CD4-positive, alpha-beta T cell (primary cell): Measurements from ENCODE around the gene CFAP43. TPM values are rescaled to one million over a fixed set of nuclear protein-coding genes. Genes with fewer than 3 reads are reported as not detected.

Experiments used
- ATAC-seq: fragments of 200-7000 bp; cut with Tn5 transposase; one replicate; pipeline ENCODE4 v1.10.0; 2022; ENCODE audit warnings: mild to moderate bottlenecking; ENCODE audit not compliant: poor library complexity
- CTCF ChIA-PET: fragments of 350-600 bp; sonication (Branson Sonifier 250); formaldehyde crosslinking; loops from one replicate; lab custom pipeline; 2021; ENCODE audit warnings: antibody characterized with exemption, inconsistent platforms; lab: Charles Lee
- POLR2A ChIA-PET: fragments of 350-600 bp; sonication (Branson Sonifier 250); formaldehyde crosslinking; loops from one replicate; lab custom pipeline; 2021; ENCODE audit warnings: antibody characterized with exemption, inconsistent platforms; lab: Charles Lee
- DNase-seq, 14 experiments: peaks; one replicate each; pipeline ENCODE4 v3.0.0-alpha.2; 2013 to 2020; ENCODE audit warnings: mixed read lengths in 2 of 14
- H3K27ac ChIP-seq, 2 donors: one replicate each; pipeline versions ENCODE4 v1.5.1 to v1.7.0; 2013; ENCODE audit warnings: low read length in 2 of 2, low read depth in 1 of 2, mild to moderate bottlenecking in 1 of 2
- H3K27me3 ChIP-seq, 2 experiments: 1 replicate in 1 of 2; 2 replicates in 1 of 2; pipeline versions ENCODE4 v1.6.1 to v1.7.0; 2013; ENCODE audit warnings: low read length in 2 of 2, control low read depth in 1 of 2, mild to moderate bottlenecking in 1 of 2, moderate library complexity in 1 of 2; ENCODE audit not compliant: insufficient read depth in 2 of 2, control insufficient read depth in 1 of 2
- H3K36me3 ChIP-seq: one replicate; pipeline ENCODE4 v1.6.1; 2013; ENCODE audit warnings: low read length, control low read depth; ENCODE audit not compliant: insufficient read depth
- H3K4me1 ChIP-seq: one replicate; pipeline ENCODE4 v1.6.1; 2013; ENCODE audit warnings: low read length, control low read depth; ENCODE audit not compliant: insufficient read depth
- H3K4me3 ChIP-seq: one replicate; pipeline ENCODE4 v1.5.1; 2013; ENCODE audit warnings: mild to moderate bottlenecking, low read length, moderate library complexity
- H3K9me3 ChIP-seq, 2 experiments: 1 replicate in 1 of 2; 2 replicates in 1 of 2; pipeline versions ENCODE4 v1.6.1 to v1.7.0; 2013; ENCODE audit warnings: low read length in 2 of 2, mild to moderate bottlenecking in 2 of 2, control low read depth in 1 of 2, moderate library complexity in 1 of 2; ENCODE audit not compliant: control insufficient read depth in 1 of 2, insufficient read depth in 1 of 2
- H3K27ac Mint-ChIP-seq: one replicate; pipeline ENCODE4 v1.8.0; 2020; ENCODE audit warnings: mixed read lengths
- H3K27me3 Mint-ChIP-seq: one replicate; pipeline ENCODE4 v1.8.0; 2021; ENCODE audit warnings: mixed read lengths
- H3K36me3 Mint-ChIP-seq: one replicate; pipeline ENCODE4 v1.8.0; 2021; ENCODE audit warnings: low read depth, mixed read lengths
- H3K4me1 Mint-ChIP-seq: one replicate; pipeline ENCODE4 v1.8.0; 2021; ENCODE audit warnings: low read depth, mixed read lengths
- H3K4me3 Mint-ChIP-seq: one replicate; pipeline ENCODE4 v1.8.0; 2020; ENCODE audit warnings: mild to moderate bottlenecking, mixed read lengths
- H3K9me3 Mint-ChIP-seq: one replicate; pipeline ENCODE4 v1.8.0; 2020; ENCODE audit warnings: mixed read lengths
- CTCF ChIP-seq: fragments of 200-600 bp; IDR thresholded peaks from one replicate; pipeline ENCODE4 v1.8.0; 2022; ENCODE audit warnings: antibody characterized with exemption, mild to moderate bottlenecking
- intact Hi-C, 2 experiments: fragments of 100-400 bp; cut with DNase I in 1 of 2; cut with micrococcal nuclease in 1 of 2; formaldehyde crosslinking; loops; one replicate each; pipeline versions ENCODE4 v1.15.1 to v1.9.0; 2023 to 2025; cut with DNase I, micrococcal nuclease
- total RNA-seq, 174 experiments: library from RNA in 2 of 174; stranded (reverse) in 2 of 174; gene quantifications; one replicate each; pipeline ENCODE4 v1.2.3 and lab custom pipeline; 2021 to 2026

The CFAP43 gene
- total RNA-seq, 2 experiments from 2014 or later = not detected

GRCh38 chr10:104277785-104278184 is 45.6 kb upstream of the CFAP43 start:
- Histone ChIP-seq H3K9me3 (peaks cover 0 to 5% of the 10 kb centered on the region in 2 experiments), H3K4me3 (no peak overlapping the region), H3K27ac (no peak overlapping the region), H3K4me1 (peaks cover 9% of the 10 kb centered on the region), H3K36me3 (no peaks in the 10 kb centered on the region), H3K27me3 (peaks cover 7 to 12% of the 10 kb centered on the region in 2 experiments)
- H3K4me3 Mint-ChIP-seq = no peak overlapping the region
- H3K27me3 Mint-ChIP-seq = peaks cover 22% of the 10 kb centered on the region
- no peak for DNase-seq
- no peaks in the 10 kb centered on the region for H3K4me1 Mint-ChIP-seq
- H3K9me3 Mint-ChIP-seq = no peaks in the 10 kb centered on the region
- TF ChIP-seq CTCF = no peak
- no peak for ATAC-seq
- intact Hi-C loops = no loop called here
- no peak overlapping the region for H3K27ac Mint-ChIP-seq
- ChIA-PET CTCF (interaction anchor here (1.2 kb wide), 2 partner anchors 28 to 76 kb away, joined by 3 read pairs; partner anchors contain the start of gene CFAP58), POLR2A (interaction anchor here (0.9 kb wide), 1 partner anchor 9 kb away, joined by 4 read pairs; the partner anchor contains the start of gene GSTO2)
- no peaks in the 10 kb centered on the region for H3K36me3 Mint-ChIP-seq

GRCh38 chr10:104276192-104276591 is 44.0 kb upstream of the CFAP43 start:
- POLR2A ChIA-PET = interaction anchor here (2.2 kb wide), 1 partner anchor 62 kb away, joined by 7 read pairs; the partner anchor contains the start of gene ITPRIP
- DNase-seq (no peak), ATAC-seq (no peak)
- TF ChIP-seq CTCF = no peak
- peaks cover 7 to 12% of the 10 kb centered on the region in 2 experiments for H3K27me3 ChIP-seq
- H3K4me3 ChIP-seq = no peak overlapping the region
- H3K9me3 Mint-ChIP-seq = no peaks in the 10 kb centered on the region
- CTCF ChIA-PET = interaction anchor here (0.7 to 2.7 kb wide), 4 partner anchors 10 to 75 kb away, joined by 3 to 17 read pairs (median 6); no protein-coding TSS in a partner anchor
- H3K27ac Mint-ChIP-seq = no peak overlapping the region
- peaks cover 9% of the 10 kb centered on the region for H3K4me1 ChIP-seq
- no peak overlapping the region for H3K27ac ChIP-seq
- H3K9me3 ChIP-seq = peaks cover 0 to 5% of the 10 kb centered on the region in 2 experiments
- H3K36me3 ChIP-seq = no peaks in the 10 kb centered on the region
- H3K4me3 Mint-ChIP-seq = no peak overlapping the region
- H3K27me3 Mint-ChIP-seq = peaks cover 22% of the 10 kb centered on the region
- H3K36me3 Mint-ChIP-seq = no peaks in the 10 kb centered on the region
- H3K4me1 Mint-ChIP-seq = no peaks in the 10 kb centered on the region
- intact Hi-C loops = no loop called here

GRCh38 chr10:104274762-104275721 is 42.9 kb upstream of the CFAP43 start:
- peaks cover 9% of the 10 kb centered on the region for H3K4me1 ChIP-seq
- H3K36me3 Mint-ChIP-seq = no peaks in the 10 kb centered on the region
- H3K9me3 Mint-ChIP-seq = no peaks in the 10 kb centered on the region
- H3K4me1 Mint-ChIP-seq = no peaks in the 10 kb centered on the region
- H3K27me3 Mint-ChIP-seq = peaks cover 18% of the 10 kb centered on the region
- DNase-seq = peak in 13 of 14 experiments; percentile 19 to 73 (median 37)
- intact Hi-C loops = loop anchor here in 1 of 2 experiments (2.0 kb wide), 1 partner anchor 76 kb away; no protein-coding TSS in a partner anchor
- ATAC-seq = peak; percentile 94
- no peaks in the 10 kb centered on the region for H3K36me3 ChIP-seq
- POLR2A ChIA-PET = interaction anchor here (0.5 to 2.2 kb wide), 10 partner anchors 8 to 154 kb away, joined by 3 to 9 read pairs (median 3); partner anchors contain the start of genes CFAP58, GSTO1 and ITPRIP
- peaks cover 0 to 5% of the 10 kb centered on the region in 2 experiments for H3K9me3 ChIP-seq
- CTCF ChIA-PET = interaction anchor here (0.7 to 3.3 kb wide), 19 partner anchors 8 to 387 kb away, joined by 3 to 23 read pairs (median 5); partner anchors contain the start of genes CFAP58, ITPRIP and SFR1
- peak overlapping the region; percentile 8 for H3K4me3 ChIP-seq
- no peak overlapping the region for H3K27ac Mint-ChIP-seq
- no peak overlapping the region for H3K27ac ChIP-seq
- H3K4me3 Mint-ChIP-seq = peak overlapping the region; percentile 15
- H3K27me3 ChIP-seq = peaks cover 7 to 12% of the 10 kb centered on the region in 2 experiments
- TF ChIP-seq CTCF = peak; percentile 71
